ENCODE results near the gene POLR2J3. TPM values are rescaled to one million over a fixed set of nuclear protein-coding genes. Genes with fewer than 3 reads are reported as not detected.
"Not testable (repeated sequence)": the region's sequence is repeated elsewhere in the genome, so short reads cannot be mapped to it uniquely, and the experiment has no call there.

Gene POLR2J3
- 10 to 100 TPM; 38.0 to 40.5 TPM for total RNA-seq

- intact Hi-C loops (cut with micrococcal nuclease); H3K9me3 Mint-ChIP-seq; POLR2A ChIA-PET; CTCF ChIA-PET; H3K4me1 Mint-ChIP-seq (ENCODE audit: low read depth); H3K36me3 Mint-ChIP-seq (ENCODE audit: low read depth); H3K27me3 Mint-ChIP-seq: not testable (repeated sequence)
- TF ChIP-seq CTCF (IDR thresholded peaks at IDR 0.05), result peak; percentile 74
- Mint-ChIP-seq H3K4me3 (peak within 1 kb of the TSS; percentile 87), H3K27ac (peak within 1 kb of the TSS; percentile 91)
- ATAC-seq (peak; percentile 93), DNase-seq (peak; percentile 100)
Measured at GRCh38 chr7:102572261-102573239, at the start of gene POLR2J3. POLR2J3 (minus strand) TSS chr7:102572583; CDS start chr7:102572521, 62 bp downstream.

GRCh38 chr7:102618122-102618521, 45.7 kb upstream of the POLR2J3 start:
- intact Hi-C loops (cut with micrococcal nuclease); CTCF ChIA-PET; POLR2A ChIA-PET; H3K27me3 Mint-ChIP-seq; H3K27ac Mint-ChIP-seq; H3K36me3 Mint-ChIP-seq (ENCODE audit: low read depth); H3K9me3 Mint-ChIP-seq; H3K4me3 Mint-ChIP-seq; H3K4me1 Mint-ChIP-seq (ENCODE audit: low read depth); DNase-seq; ATAC-seq: not testable (repeated sequence)

GRCh38 chr7:102616507-102617125, 44.2 kb upstream of the POLR2J3 start, which contains the start of gene RASA4:
RASA4 (minus strand) TSS chr7:102616756; CDS start chr7:102616689, 67 bp downstream.
- POLR2A ChIA-PET; intact Hi-C loops (cut with micrococcal nuclease); H3K4me1 Mint-ChIP-seq (ENCODE audit: low read depth); CTCF ChIA-PET; H3K27ac Mint-ChIP-seq; H3K36me3 Mint-ChIP-seq (ENCODE audit: low read depth); H3K27me3 Mint-ChIP-seq; H3K4me3 Mint-ChIP-seq; H3K9me3 Mint-ChIP-seq: not testable (repeated sequence)
- peak; percentile 89 for ATAC-seq
- peak; percentile 62 for DNase-seq

- H3K4me3 Mint-ChIP-seq; DNase-seq; CTCF ChIA-PET; H3K4me1 Mint-ChIP-seq (ENCODE audit: low read depth); H3K36me3 Mint-ChIP-seq (ENCODE audit: low read depth); H3K9me3 Mint-ChIP-seq; intact Hi-C loops (cut with micrococcal nuclease); H3K27ac Mint-ChIP-seq; H3K27me3 Mint-ChIP-seq; POLR2A ChIA-PET: not testable (repeated sequence)
- peak; percentile 48 for ATAC-seq
Measured at GRCh38 chr7:102615930-102616329, 43.5 kb upstream of the POLR2J3 start.

GRCh38 chr7:102614873-102615272, 42.5 kb upstream of the POLR2J3 start:
- H3K9me3 Mint-ChIP-seq; intact Hi-C loops (cut with micrococcal nuclease); H3K36me3 Mint-ChIP-seq (ENCODE audit: low read depth); DNase-seq; POLR2A ChIA-PET; H3K4me3 Mint-ChIP-seq; H3K4me1 Mint-ChIP-seq (ENCODE audit: low read depth); H3K27me3 Mint-ChIP-seq; ATAC-seq; CTCF ChIA-PET; H3K27ac Mint-ChIP-seq: not testable (repeated sequence)

- intact Hi-C loops (cut with micrococcal nuclease); H3K4me1 Mint-ChIP-seq (ENCODE audit: low read depth); POLR2A ChIA-PET; H3K36me3 Mint-ChIP-seq (ENCODE audit: low read depth); H3K27me3 Mint-ChIP-seq; H3K27ac Mint-ChIP-seq; CTCF ChIA-PET; H3K4me3 Mint-ChIP-seq; DNase-seq; H3K9me3 Mint-ChIP-seq: not testable (repeated sequence)
- ATAC-seq, result peak; percentile 10
Measured at GRCh38 chr7:102614346-102614697, 41.9 kb upstream of the POLR2J3 start.

GRCh38 chr7:102613575-102614345, 41.4 kb upstream of the POLR2J3 start:
- POLR2A ChIA-PET; H3K27me3 Mint-ChIP-seq; H3K4me3 Mint-ChIP-seq; H3K27ac Mint-ChIP-seq; intact Hi-C loops (cut with micrococcal nuclease); ATAC-seq; CTCF ChIA-PET; H3K9me3 Mint-ChIP-seq; H3K4me1 Mint-ChIP-seq (ENCODE audit: low read depth); H3K36me3 Mint-ChIP-seq (ENCODE audit: low read depth): not testable (repeated sequence)
- DNase-seq, result peak; percentile 29

GRCh38 chr7:102611675-102612325, 39.4 kb upstream of the POLR2J3 start:
- H3K4me1 Mint-ChIP-seq (ENCODE audit: low read depth); ATAC-seq; H3K27me3 Mint-ChIP-seq; H3K4me3 Mint-ChIP-seq; CTCF ChIA-PET; H3K27ac Mint-ChIP-seq; POLR2A ChIA-PET; H3K36me3 Mint-ChIP-seq (ENCODE audit: low read depth); H3K9me3 Mint-ChIP-seq; intact Hi-C loops (cut with micrococcal nuclease): not testable (repeated sequence)
- peak; percentile 14 for DNase-seq

GRCh38 chr7:102611013-102611674, 38.8 kb upstream of the POLR2J3 start:
- CTCF ChIA-PET; DNase-seq; H3K27ac Mint-ChIP-seq; H3K4me1 Mint-ChIP-seq (ENCODE audit: low read depth); H3K36me3 Mint-ChIP-seq (ENCODE audit: low read depth); H3K4me3 Mint-ChIP-seq; POLR2A ChIA-PET; H3K27me3 Mint-ChIP-seq; intact Hi-C loops (cut with micrococcal nuclease); H3K9me3 Mint-ChIP-seq: not testable (repeated sequence)
- peak; percentile 72 for ATAC-seq

GRCh38 chr7:102610441-102610840, 38.1 kb upstream of the POLR2J3 start:
- H3K36me3 Mint-ChIP-seq (ENCODE audit: low read depth); ATAC-seq; DNase-seq; POLR2A ChIA-PET; H3K4me3 Mint-ChIP-seq; intact Hi-C loops (cut with micrococcal nuclease); CTCF ChIA-PET; H3K4me1 Mint-ChIP-seq (ENCODE audit: low read depth); H3K9me3 Mint-ChIP-seq; H3K27me3 Mint-ChIP-seq; H3K27ac Mint-ChIP-seq: not testable (repeated sequence)
